HG03025 (cell line): ENCODE results near the gene KIT.

ENCODE experiments used
- ATAC-seq: cut with Tn5 transposase; IDR thresholded peaks from one replicate; pipeline ENCODE4 v1.9.1; 2021; ENCODE audit warnings: mild to moderate bottlenecking, moderate library complexity; ENCODE audit not compliant: unreplicated experiment, low FRiP score

The KIT gene

DNA sequence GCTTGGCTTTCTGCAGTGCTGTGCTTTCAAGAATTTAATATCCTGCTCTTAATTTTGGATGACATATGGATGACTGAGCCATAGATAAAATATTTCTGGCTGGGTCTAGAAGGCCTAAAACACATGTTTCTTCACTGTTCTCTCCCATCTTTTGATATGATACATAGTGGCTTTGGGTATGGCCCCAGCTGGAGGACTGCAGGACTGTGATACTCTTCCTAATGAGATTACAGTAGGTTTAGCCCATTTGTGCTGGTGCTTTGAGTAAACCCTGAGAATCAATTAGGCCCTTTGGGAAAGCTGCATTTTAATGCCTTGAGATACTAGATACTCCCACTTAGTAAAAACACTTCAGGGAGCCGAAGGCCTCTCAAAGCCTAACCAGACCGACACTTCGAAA, 38.0 kb downstream of the KIT start:
- ATAC-seq = no peak

DNA sequence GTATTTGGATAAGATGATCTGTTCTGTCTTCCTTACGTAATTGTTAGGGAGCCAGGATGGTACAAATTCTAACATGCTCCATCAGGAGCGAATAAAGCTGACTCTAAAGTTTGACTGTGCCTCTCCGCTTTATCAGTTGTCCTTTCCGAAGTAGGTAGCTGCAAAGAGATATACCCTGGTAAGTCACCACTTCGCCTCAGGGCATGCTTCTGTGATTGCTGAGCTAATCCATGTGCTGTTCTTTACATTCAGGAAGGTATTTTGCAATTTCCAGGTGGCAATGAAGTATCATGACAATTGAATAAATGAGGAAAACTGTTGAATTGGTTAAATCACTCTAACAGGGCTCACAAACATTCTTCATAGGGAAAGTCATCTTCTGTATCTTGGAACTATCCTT, 38.9 kb downstream of the KIT start:
- no peak for ATAC-seq

DNA sequence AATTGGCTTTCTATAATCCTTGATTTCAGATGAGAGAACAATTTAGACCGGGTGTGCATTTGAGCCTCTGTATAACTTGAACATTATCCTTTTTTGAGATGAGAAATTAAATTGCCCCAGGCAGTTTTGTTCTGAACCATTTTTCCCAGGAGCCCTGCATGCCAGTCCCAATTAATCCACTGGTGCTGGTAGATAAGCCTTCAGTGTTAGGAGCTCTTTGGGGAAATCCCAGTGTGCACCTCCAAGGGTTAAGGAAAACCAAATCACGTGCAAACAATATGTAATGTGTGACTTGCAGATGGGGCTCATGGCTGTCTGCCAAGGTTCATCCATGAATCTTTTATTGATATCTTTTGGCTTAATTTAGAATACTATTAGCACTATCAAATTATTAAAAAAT, 43.2 kb downstream of the KIT start:
- ATAC-seq = no peak

DNA sequence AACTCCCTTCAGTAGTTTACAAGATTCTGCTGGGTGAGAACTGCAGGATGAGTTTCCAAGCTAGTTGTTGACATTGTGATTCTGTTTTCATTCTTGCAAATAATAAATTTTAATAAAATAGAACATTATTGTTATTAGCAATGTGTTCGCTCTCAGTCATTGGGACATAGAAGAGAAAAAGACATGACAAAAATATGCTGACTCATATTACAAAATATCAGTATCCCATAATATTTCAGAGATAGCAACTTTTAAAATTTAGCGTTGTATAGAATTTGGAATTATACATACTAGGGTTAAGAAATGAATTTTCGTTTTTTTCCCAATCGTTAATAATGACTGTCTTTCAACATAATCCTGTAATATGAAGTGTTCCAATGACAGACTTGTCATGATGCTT, 45.4 kb downstream of the KIT start:
- no peak for ATAC-seq

DNA sequence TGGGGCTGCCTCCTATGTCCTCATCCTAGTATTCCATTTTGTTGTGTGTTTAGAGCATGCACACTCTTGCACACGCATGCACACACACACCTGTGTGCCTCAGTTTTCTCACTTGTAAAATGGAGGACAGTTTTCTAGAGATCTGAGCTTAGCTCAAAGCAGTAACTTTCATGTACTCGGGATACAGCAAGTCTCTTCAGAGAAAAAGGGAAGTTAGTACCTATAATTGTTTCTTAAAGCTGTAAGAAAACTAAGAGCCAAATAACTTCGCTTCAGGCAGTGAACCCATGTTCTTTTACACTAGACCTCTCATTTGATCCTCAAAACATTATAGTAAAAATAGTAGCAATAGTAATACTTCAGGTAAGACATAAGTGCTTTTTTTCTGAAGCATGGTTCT, 49.6 kb downstream of the KIT start:
- ATAC-seq = no peak

DNA sequence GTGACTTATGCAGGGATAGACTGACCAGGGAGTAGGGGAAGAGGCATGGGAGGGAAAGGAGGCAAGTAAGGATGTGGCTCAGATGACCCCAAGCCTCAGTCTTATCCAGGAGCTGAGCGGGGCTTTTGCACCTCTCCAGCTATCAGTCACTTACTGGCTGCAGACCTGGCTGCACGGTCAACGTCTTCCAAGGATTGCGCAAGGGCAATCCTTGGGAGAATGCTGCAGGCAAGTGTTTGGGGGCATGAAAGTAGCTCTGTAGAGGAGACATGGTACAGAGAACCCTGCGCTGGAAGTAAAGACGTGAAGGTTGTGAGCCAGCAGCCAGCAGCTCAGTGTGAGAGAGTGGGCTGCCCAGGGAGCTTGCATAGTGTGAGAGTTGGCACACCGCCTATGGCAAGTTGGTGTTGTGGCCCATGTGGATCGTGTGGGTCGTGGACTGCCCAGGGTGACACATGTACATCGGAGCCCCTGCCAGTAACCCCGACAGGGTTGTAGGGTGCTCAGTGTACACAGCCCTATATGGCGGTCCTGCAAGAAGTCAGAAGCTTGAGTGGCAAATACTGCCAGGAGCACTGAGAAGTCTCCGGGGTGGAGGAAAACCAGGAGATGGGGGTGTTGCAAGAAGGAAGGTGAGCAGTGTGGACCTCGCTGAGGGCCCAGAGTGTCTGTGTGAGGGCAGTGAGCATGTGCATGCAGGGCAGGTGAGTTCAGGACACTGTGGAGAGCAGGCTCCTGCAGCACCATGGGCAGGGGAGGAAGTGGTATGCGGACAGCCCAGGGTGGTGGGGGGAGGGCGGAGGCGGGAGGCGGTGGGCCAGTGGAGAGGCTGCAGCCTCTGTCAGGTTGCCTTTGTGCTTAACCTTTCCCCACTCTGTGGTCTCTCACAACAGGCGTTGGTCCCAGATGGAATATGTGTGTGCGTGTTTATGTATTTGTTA, 50.9 kb downstream of the KIT start:
- no peak for ATAC-seq

DNA sequence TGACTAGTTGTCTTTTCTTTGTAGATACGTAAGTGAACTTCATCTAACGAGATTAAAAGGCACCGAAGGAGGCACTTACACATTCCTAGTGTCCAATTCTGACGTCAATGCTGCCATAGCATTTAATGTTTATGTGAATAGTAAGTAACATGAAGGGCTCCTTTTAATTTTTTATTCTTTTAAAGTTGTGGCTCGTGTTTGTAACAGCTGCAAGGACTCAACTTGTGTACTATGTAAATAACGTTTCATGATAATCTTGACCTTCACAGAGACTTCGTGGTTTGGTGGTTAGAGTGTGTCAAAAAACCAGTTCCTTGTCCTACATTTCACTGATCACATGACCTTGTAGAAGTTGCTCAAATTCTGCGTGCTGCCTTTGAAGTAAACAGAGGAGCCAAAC, 51.6 kb downstream of the KIT start:
- no peak for ATAC-seq

DNA sequence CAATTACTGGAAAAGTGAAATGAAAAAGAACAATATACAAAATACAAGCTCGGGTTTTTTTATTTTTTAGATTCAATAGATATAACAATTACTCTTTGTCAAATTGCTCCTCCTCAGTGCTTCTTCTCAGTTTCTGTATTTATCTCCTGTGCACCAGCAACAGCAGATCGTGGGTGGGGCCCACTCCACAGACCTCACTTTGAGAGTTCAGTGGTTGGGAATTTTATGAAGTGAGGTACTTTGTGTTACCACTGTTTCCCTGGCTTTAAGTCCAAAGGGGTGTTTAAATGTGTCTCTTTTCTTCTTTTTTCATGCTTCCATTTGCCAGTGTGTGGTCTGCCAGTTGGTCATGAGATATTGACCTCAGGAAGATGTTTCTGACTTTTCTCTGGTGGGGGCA, 54.4 kb downstream of the KIT start:
- ATAC-seq = no peak

DNA sequence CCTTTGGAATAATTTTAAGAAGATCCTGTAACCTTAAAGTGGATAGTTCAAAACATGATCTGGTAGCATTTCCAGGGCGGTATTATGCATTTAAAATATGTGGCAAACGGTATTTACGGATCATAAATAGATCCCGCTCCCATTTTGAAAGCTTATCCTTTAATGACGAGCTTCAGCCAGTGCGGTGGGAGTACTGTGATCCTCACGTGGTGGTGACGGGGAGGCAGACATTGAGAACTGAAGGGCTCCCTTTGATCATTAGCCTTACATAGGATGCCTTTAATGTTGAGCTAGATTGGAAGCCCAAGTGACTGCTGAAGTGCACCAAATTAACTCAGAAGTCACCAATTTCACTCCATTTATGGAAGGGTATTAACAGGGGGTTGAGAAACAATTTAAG, 56.9 kb downstream of the KIT start:
- ATAC-seq = no peak

DNA sequence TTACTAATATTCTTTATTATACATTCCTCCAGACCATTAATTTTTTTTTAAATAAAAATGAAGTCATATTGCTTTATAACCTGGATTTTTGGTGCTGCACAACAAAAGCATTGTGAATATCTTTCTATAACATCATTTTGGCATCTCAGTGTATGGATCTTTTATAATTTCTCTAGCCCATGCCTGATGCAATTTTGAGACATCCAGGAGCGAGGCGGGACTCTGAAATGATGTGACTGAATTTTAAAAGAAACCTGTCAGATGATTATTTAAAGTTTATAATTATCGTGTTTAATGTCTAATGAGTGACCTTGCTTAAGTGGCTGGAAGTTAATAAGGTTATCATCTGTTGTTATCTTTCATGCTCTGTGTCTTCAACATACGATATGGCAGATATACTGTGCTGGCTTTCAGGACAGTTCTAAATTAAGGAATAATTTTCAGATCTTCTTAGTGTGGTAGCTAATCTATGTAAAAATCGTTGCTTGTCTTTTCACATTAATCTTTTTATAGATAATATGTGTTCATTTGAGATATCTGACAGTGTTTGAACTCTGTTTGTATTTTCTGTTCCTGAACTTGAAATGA, 58.8 kb downstream of the KIT start:
- ATAC-seq = no peak

DNA sequence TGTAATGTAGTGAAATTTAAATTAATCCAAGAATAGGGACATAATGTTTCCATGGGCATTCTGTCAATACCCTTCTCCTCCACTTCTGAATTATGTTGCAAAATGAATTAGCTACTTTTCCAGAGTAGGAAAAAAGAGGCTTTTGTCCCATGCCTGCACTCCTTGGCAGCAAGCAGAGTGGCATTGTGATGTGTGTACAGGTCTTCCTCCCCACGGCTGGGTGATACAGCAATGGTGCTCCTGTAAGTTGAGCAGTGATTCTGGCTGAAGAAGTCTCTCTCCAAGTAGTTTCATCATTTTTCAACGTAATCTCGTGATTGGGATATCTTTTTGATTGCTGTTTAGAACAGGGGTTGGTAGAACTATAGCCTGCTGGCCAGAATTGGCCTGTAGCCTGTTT, 59.9 kb downstream of the KIT start:
- ATAC-seq = no peak

DNA sequence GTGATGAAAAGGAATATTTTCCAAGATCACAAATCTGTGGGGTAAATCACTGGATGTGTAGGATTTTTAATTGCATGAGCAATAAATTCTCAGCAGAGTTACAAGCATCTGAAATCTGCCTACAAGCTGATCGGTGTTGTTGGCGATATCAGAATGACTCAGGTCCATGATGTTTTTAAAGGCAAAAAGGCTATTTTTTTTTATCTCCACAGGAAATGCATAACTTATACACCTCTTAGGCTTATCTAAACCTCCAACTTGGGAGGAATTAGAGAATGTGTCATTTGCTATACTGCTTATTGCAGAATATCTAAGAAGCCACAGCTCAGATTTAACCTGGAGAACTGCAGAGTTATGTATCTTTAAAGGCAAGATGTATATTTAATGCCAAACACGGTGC, 61.6 kb downstream of the KIT start:
- ATAC-seq = no peak

DNA sequence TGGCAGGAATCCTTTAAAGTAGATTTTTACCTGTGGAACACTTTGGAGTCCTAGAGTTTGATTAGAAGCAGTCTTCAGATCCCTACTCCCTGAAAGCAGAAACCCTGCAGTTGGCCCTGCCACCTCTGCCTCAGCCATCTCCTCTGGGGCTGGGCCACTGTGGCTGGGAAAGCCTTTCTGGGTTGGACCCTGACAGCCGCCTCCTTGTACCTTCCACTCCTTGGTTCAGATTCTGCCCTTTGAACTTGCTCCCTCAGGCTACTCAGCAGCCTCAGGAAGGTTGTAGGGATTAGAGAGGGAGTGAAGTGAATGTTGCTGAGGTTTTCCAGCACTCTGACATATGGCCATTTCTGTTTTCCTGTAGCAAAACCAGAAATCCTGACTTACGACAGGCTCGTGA, 65.5 kb downstream of the KIT start:
- no peak for ATAC-seq

DNA sequence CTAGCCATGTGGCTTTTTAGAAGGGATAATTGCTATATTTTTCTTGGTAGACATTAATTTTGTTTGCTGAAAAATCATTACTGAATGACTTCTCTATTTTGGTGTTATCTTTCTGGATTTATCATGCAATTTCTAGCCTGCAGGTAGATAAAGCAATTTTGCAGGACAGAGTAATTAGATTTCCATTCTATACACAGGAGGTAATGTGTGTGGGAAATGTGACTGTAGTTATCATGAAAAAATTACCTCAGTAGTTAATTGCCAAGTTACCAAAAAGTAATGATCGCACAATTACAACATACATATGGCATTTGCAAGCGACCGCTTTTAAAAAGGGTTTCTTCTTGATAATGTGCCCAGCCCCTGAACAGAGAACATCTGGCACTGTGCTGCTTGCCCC, 66.1 kb downstream of the KIT start:
- ATAC-seq = no peak

DNA sequence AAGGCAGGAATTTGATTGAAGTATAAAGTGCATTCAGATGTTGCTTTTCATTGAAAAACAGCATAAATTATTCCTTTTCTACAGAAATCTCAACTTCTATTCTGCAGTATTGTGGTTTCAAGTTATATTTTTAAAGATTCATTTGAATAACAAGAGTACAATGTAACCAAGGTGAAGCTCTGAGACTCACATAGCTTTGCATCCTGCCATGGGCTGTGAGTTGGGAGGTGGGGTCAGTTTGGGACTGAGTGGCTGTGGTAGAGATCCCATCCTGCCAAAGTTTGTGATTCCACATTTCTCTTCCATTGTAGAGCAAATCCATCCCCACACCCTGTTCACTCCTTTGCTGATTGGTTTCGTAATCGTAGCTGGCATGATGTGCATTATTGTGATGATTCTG, 69.2 kb downstream of the KIT start:
- ATAC-seq = no peak

DNA sequence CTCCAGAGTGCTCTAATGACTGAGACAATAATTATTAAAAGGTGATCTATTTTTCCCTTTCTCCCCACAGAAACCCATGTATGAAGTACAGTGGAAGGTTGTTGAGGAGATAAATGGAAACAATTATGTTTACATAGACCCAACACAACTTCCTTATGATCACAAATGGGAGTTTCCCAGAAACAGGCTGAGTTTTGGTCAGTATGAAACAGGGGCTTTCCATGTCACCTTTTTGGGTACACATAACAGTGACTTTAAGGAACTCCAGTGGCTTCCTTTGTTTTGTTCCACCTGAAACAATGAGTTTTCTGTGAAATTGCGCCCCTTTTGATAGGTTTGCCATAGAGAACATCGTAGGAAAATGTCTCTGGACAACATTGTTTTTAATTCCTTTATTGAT, 69.6 kb downstream of the KIT start:
- ATAC-seq = no peak

DNA sequence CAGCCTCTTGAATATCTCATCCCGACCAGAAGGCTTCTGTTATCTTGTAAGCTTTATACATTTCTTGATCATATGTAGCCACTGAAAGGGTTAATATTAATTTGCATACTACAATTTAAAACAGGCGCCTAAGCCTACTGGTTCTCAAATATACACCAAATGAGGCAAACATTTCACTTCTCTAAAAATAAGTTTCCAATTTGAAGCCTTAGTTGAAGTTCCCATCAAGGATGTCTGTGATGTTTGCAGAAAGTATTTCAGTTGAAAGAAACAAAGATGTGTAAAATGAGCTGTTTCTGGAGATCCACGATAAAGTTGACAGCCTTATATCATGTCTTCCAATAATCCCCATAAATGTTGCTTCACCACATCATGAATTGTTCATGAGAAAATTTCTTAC, 70.6 kb downstream of the KIT start:
- ATAC-seq = no peak

DNA sequence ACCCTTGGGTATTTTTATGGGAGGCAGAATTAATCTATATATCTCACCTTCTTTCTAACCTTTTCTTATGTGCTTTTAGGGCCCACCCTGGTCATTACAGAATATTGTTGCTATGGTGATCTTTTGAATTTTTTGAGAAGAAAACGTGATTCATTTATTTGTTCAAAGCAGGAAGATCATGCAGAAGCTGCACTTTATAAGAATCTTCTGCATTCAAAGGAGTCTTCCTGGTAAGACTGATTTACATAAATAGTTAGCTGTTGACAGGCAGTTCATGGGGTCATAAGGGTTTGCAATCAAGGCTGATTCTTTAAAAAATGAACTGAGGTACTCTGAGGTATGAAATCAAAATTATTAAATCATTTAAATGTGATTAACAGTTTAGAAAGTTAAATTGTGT, 71.5 kb downstream of the KIT start:
- ATAC-seq = no peak

DNA sequence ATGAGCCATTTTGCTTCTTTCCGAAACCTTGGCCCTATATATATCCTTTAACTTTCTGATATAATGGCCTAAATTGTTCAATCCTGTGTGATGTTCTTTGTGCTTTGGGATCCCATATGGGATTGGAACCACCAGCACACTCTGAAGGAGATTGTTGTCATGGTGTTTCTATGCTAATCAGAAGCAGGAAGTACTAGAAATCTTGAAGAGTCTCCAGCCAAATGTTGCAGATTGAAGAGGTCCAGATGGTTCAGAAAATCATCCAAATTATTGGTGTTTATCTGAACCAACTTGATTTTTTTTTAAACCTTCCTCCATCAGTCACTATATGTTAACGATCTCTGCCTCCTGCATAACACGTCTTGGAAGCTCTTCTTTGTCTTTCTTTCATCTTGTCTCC, 72.8 kb downstream of the KIT start:
- ATAC-seq = no peak

DNA sequence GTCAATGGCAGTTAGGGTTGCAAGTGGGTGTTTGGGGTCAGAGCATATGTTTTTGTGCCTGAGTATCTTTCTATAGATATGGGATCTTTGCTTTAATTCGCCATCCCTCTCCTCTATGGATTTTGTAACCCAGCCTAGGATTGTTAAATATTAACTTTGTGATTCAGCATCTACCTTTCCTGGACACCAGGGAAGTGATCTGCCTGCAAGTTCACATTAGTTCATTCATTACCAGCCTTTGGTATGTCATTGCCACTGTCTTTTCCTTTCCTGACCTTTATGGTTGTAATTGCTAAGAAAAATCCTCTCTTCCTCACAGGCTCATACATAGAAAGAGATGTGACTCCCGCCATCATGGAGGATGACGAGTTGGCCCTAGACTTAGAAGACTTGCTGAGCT, 73.8 kb downstream of the KIT start:
- ATAC-seq = no peak

DNA sequence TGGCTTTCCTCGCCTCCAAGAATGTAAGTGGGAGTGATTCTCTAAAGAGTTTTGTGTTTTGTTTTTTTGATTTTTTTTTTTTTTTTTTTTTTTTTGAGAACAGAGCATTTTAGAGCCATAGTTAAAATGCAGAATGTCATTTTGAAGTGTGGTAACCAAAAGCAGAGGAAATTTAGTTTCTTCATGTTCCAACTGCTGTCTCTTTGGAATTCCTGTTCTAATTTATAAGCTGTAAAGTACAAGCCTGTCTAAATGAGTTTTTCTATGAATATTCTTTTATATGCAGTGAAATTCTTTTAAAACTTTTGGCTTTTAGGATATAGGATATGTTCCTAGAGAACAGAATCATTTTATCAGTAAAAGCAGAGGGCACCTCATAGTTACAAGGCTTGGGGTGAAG, 74.2 kb downstream of the KIT start:
- ATAC-seq = no peak

DNA sequence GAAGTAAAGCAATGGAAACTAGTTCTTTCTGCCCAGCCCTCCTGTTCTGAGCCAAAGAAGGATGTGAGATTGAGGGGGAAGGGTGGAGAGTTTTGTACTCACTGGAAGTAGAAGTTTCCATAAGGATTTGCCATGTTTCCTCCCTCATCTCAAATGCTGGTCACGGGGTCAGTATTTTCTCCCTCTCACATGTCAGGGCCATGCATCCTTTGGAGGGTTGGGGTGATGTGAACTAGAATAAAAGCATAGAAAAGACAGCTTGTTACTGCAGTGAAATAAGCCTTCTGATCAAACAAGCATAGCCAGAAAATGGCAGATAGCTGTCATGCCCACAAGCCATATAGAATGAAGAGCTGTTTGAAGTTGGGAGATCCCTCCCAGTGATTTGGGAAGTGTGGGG, 79.7 kb downstream of the KIT start:
- no peak for ATAC-seq
